Fibroblast of mammary gland (primary cell): ENCODE measurements around the gene FTL.
A peak's percentile ranks its signal among the peaks of the same experiment; 100 is the strongest.

Experiments used
- DNase-seq: peaks from one replicate; pipeline ENCODE4 v3.0.0-alpha.2; 2010; ENCODE audit warnings: low read depth
- H3K4me3 ChIP-seq: 2 replicates; pipeline ENCODE4 v1.5.1; 2011; ENCODE audit warnings: low read depth, mild to moderate bottlenecking, low read length, moderate library complexity; ENCODE audit not compliant: control insufficient read depth
- CTCF ChIP-seq: conservative IDR thresholded peaks from 2 replicates; pipeline ENCODE4 v1.5.1; 2011; ENCODE audit warnings: low read depth, low read length, inconsistent platforms; ENCODE audit not compliant: control insufficient read depth, insufficient read depth

FTL gene

GRCh38 chr19:48970923-48971395 lies 5.8 kb downstream of the FTL start:
- no peak overlapping the region for H3K4me3 ChIP-seq
- TF ChIP-seq CTCF: peak; percentile 92
- peak; percentile 77 for DNase-seq

GRCh38 chr19:48975947-48976847 lies 11.1 kb downstream of the FTL start:
- no peak overlapping the region for H3K4me3 ChIP-seq
- DNase-seq: peak; percentile 28
- TF ChIP-seq CTCF: no peak

- no peak for DNase-seq
- H3K4me3 ChIP-seq: no peak overlapping the region
- TF ChIP-seq CTCF: no peak
Observed at GRCh38 chr19:48977061-48977460, 12.0 kb downstream of the FTL start.

DNA sequence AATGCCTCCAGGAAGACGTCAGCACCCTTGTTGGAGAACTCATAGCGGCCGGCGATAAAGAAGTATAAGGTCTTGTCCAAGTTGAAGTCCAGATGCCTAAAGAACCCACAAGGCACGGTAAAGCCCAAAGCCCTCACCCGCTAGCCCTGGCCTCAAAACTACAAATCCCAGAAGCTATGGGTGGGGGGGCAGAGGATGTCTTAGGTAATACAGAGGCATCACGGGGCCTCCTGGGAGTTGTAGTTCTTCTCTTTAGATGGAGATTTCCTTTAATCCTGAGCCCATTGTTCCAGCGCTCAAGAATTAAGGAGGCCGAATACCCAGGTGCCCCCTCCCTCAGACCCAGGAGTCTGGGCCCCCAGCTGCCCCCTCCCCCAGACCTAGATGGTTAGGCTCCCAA lies 17.2 kb downstream of the FTL start:
- no peak overlapping the region for H3K4me3 ChIP-seq
- no peak for TF ChIP-seq CTCF
- DNase-seq: no peak

DNA sequence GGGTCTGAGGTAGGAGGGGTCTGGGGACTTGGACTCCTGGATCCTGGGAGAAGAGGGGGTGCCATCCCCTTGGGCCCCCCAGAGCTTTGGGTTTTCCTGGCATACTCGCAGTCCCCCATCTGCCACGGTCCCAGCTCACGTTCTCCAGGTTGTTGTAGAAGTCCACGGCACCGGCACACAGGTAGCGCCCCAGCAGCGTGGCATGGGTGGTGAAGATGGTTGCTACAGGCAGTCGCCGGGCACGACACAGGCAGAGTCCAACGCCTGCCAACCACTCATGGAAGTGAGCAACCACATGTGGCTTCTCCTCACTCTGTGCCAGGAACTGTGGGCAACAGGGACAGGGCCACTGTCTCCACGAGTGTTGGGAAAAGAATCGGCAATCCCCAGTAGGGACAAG lies 20.6 kb downstream of the FTL start:
- no peak overlapping the region for H3K4me3 ChIP-seq
- no peak for DNase-seq
- no peak for TF ChIP-seq CTCF

- no peak for TF ChIP-seq CTCF
- DNase-seq: no peak
- H3K4me3 ChIP-seq: no peak overlapping the region
Observed at GRCh38 chr19:48986211-48986610, 21.1 kb downstream of the FTL start.
